Tibial artery (tissue), 4 donors: ENCODE measurements around the gene ALDH4A1.

Experiments
- DNase-seq, 2 donors: peaks; one replicate each; pipeline ENCODE4 v3.0.0-alpha.2; 2019
- H3K27ac ChIP-seq, 2 donors: fragments of 200-600 bp; sonication (generic) in 1 of 2; 1 replicate in 1 of 2; 2 replicates in 1 of 2; pipeline ENCODE4 v1.5.1; 2018 to 2019; ENCODE audit warnings: mild to moderate bottlenecking in 1 of 2
- H3K27me3 ChIP-seq, 2 donors: fragments of 200-600 bp; sonication (generic) in 1 of 2; one replicate each; pipeline versions ENCODE4 v1.5.1 to v1.6.0; 2016 to 2019
- H3K36me3 ChIP-seq, 3 donors: fragments of 200-600 bp; sonication (generic) in 2 of 3; one replicate each; pipeline ENCODE4 v1.5.1; 2016 to 2019; ENCODE audit warnings: mild to moderate bottlenecking in 2 of 3
- H3K4me1 ChIP-seq, 4 donors: fragments of 200-600 bp; sonication (generic) in 2 of 4; 1 replicate in 3 of 4; 2 replicates in 1 of 4; pipeline ENCODE4 v1.5.1; 2016 to 2019
- H3K4me3 ChIP-seq, 2 donors: fragments of 200-600 bp; sonication (generic) in 1 of 2; 1 replicate in 1 of 2; 2 replicates in 1 of 2; pipeline ENCODE4 v1.5.1; 2018 to 2019; ENCODE audit warnings: mild to moderate bottlenecking in 2 of 2
- H3K9me3 ChIP-seq, 3 donors: fragments of 200-600 bp; sonication (generic) in 1 of 3; one replicate each; pipeline ENCODE4 v1.5.1; 2016 to 2019
- intact Hi-C: fragments of 100-400 bp; cut with DNase I; formaldehyde crosslinking; loops from one replicate; pipeline ENCODE4 v1.15.0; 2023; ENCODE audit warnings: low total_unique reads
- TF ChIP-seq, protein P1 (sequence below), 2 experiments: fragments of 200-600 bp in 1 of 2; fragments of 450-650 bp in 1 of 2; IDR thresholded peaks; one replicate each; pipeline ENCODE4 v1.5.1; 2017 to 2019; ENCODE audit warnings: antibody characterized with exemption in 2 of 2, mild to moderate bottlenecking in 1 of 2, moderate library complexity in 1 of 2

ALDH4A1 gene

DNA sequence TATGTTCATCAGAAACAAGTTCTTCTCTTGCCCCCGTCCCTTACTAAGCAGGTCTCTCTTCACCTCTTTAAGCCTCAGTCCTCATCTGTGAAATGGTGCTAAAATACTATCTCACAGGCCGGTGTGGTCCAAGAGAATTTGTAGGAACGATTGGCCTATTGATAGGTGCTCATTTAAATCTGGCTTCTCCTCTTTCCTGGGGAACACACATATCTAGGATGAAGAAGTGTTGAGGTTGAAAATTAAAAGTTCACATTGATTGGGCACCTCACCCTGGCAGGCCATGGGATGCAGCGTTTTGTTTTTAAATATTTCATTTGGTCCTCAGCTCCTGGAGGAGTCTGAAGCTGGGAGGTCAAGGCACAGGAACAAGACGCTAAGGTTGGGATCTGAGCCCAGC lies 34.0 kb downstream of the ALDH4A1 start:
- H3K27me3 ChIP-seq, result peaks cover 0 to 25% of the 10 kb centered on the region in 2 donors
- H3K27ac ChIP-seq, result no peak overlapping the region
- H3K36me3 ChIP-seq, result peaks cover 0 to 21% (median 10%) of the 10 kb centered on the region in 3 donors
- TF ChIP-seq, protein P1, sequence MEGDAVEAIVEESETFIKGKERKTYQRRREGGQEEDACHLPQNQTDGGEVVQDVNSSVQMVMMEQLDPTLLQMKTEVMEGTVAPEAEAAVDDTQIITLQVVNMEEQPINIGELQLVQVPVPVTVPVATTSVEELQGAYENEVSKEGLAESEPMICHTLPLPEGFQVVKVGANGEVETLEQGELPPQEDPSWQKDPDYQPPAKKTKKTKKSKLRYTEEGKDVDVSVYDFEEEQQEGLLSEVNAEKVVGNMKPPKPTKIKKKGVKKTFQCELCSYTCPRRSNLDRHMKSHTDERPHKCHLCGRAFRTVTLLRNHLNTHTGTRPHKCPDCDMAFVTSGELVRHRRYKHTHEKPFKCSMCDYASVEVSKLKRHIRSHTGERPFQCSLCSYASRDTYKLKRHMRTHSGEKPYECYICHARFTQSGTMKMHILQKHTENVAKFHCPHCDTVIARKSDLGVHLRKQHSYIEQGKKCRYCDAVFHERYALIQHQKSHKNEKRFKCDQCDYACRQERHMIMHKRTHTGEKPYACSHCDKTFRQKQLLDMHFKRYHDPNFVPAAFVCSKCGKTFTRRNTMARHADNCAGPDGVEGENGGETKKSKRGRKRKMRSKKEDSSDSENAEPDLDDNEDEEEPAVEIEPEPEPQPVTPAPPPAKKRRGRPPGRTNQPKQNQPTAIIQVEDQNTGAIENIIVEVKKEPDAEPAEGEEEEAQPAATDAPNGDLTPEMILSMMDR (IDR thresholded peaks at IDR 0.05), result no peak
- intact Hi-C loops, result no loop called here
- H3K9me3 ChIP-seq, result no peaks in the 10 kb centered on the region
- no peak overlapping the region for H3K4me3 ChIP-seq
- no peak for DNase-seq
- no peaks in the 10 kb centered on the region for H3K4me1 ChIP-seq

- Histone ChIP-seq H3K9me3 (no peaks in the 10 kb centered on the region), H3K27ac (no peak overlapping the region), H3K4me3 (no peak overlapping the region), H3K27me3 (peaks cover 0 to 25% of the 10 kb centered on the region in 2 donors), H3K4me1 (no peaks in the 10 kb centered on the region), H3K36me3 (peaks cover 0 to 5% (median 0%) of the 10 kb centered on the region in 3 donors)
- DNase-seq, result no peak
- intact Hi-C loops, result no loop called here
- TF ChIP-seq, protein P1 (IDR thresholded peaks at IDR 0.05), result no peak
Observed at GRCh38 chr1:18866846-18867245, 35.5 kb downstream of the ALDH4A1 start.

DNA sequence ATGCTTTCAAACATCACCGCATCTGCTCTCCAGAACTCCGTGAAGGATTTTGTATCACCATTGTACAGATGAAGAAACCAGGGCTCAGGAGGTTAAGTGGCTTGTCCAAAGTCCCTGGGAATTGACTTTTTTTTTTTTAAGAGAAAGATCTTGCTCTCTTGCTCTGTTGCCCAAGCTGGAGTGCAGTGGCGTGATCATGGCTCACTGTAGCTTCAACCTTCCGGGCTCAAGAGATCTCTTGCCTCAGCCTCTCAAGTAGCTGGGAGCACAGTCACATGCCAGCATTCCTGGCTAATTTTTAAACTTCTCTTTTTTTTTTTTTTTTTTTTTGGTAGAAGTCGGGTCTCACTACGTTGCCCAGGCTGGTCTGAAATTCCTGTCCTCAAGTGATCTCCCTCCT lies 36.0 kb downstream of the ALDH4A1 start:
- H3K4me3 ChIP-seq, result no peak overlapping the region
- intact Hi-C loops, result no loop called here
- peaks cover 0 to 25% of the 10 kb centered on the region in 2 donors for H3K27me3 ChIP-seq
- no peak for DNase-seq
- peaks cover 0 to under 1% (median 0%) of the 10 kb centered on the region in 3 donors for H3K36me3 ChIP-seq
- TF ChIP-seq, protein P1 (IDR thresholded peaks at IDR 0.05), result no peak
- H3K9me3 ChIP-seq, result no peaks in the 10 kb centered on the region
- no peaks in the 10 kb centered on the region for H3K4me1 ChIP-seq
- no peak overlapping the region for H3K27ac ChIP-seq

DNA sequence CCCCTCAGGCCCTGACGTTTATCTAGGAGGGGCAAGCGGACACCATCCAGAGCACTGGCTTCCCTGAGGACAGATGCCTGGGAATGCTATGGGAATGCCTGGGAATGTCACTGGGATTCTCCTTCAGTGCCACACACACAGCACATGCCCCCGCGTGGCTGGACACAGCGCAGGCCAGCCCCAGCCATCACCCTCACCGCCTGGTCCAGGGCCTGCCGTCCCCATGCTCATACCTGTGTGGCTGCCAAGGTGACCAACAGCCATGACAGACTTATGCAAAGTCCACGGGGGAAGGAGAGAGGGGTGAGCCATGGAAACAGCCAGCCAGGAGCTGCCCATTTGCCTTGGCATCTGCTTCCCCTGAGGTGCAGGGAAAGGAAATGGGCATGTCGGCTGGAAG lies 37.2 kb downstream of the ALDH4A1 start:
- H3K4me3 ChIP-seq, result no peak overlapping the region
- intact Hi-C loops, result no loop called here
- DNase-seq, result no peak
- TF ChIP-seq, protein P1 (IDR thresholded peaks at IDR 0.05), result no peak
- H3K36me3 ChIP-seq, result no peaks in the 10 kb centered on the region
- no peak overlapping the region for H3K27ac ChIP-seq
- H3K4me1 ChIP-seq, result no peaks in the 10 kb centered on the region
- peaks cover 0 to 25% of the 10 kb centered on the region in 2 donors for H3K27me3 ChIP-seq
- H3K9me3 ChIP-seq, result no peaks in the 10 kb centered on the region

DNA sequence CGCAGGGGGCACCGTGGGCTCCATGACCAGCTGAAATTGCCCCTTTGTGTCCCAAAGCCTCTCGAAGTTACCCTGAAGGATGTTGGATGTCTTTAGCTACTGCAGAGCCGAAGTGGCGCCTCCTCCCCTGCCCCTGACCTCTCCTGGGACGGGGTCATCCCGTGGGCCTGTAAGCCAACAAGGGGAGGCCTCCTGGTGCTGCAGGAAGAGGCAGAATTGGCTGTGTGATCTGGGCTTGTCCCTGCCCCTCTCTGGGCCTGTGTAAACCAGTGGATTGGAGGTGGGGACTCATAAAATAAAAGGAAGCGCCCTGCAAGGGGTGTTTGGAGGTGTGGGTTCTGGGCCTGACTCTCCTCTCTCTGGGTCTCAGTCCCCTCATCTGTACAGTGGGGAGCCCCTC lies 40.8 kb downstream of the ALDH4A1 start:
- H3K9me3 ChIP-seq, result no peaks in the 10 kb centered on the region
- no peaks in the 10 kb centered on the region for H3K4me1 ChIP-seq
- H3K27me3 ChIP-seq, result peaks cover 0 to 31% of the 10 kb centered on the region in 2 donors
- no peak overlapping the region for H3K4me3 ChIP-seq
- no peak for DNase-seq
- TF ChIP-seq, protein P1 (IDR thresholded peaks at IDR 0.05), result no peak
- intact Hi-C loops, result no loop called here
- no peak overlapping the region for H3K27ac ChIP-seq
- no peaks in the 10 kb centered on the region for H3K36me3 ChIP-seq

- no peak overlapping the region for H3K4me3 ChIP-seq
- peaks cover 0 to 31% of the 10 kb centered on the region in 2 donors for H3K27me3 ChIP-seq
- H3K27ac ChIP-seq, result no peak overlapping the region
- H3K4me1 ChIP-seq, result no peaks in the 10 kb centered on the region
- no peaks in the 10 kb centered on the region for H3K9me3 ChIP-seq
- intact Hi-C loops, result no loop called here
- no peaks in the 10 kb centered on the region for H3K36me3 ChIP-seq
- DNase-seq, result no peak
- TF ChIP-seq, protein P1 (IDR thresholded peaks at IDR 0.05), result no peak
Observed at GRCh38 chr1:18861082-18861481, 41.3 kb downstream of the ALDH4A1 start.
